Hepatocyte (in vitro differentiated cells): ENCODE results near the gene ATP9A.
"Not testable (repeated sequence)": the region's sequence is repeated elsewhere in the genome, so short reads cannot be mapped to it uniquely, and the experiment has no call there.

Source experiments
- CTCF ChIP-seq: fragments of 200-600 bp; sonication (generic); IDR thresholded peaks from 2 replicates; pipeline ENCODE4 v1.5.1; 2016; ENCODE audit warnings: antibody characterized with exemption, mild to moderate bottlenecking; ENCODE audit not compliant: poor library complexity
- EZH2 ChIP-seq: fragments of 200-600 bp; sonication (generic); IDR thresholded peaks from 2 replicates; pipeline ENCODE4 v1.6.1; 2016; ENCODE audit warnings: antibody characterized with exemption, mild to moderate bottlenecking, borderline replicate concordance
- EZH2phosphoT487 ChIP-seq: fragments of 200-600 bp; sonication (generic); IDR thresholded peaks from one replicate; pipeline ENCODE4 v1.6.1; 2018; ENCODE audit warnings: antibody characterized with exemption, mild to moderate bottlenecking, low read depth, moderate library complexity; ENCODE audit not compliant: unreplicated experiment, severe bottlenecking

- not testable (repeated sequence) for TF ChIP-seq CTCF, EZH2, EZH2phosphoT487
Observed at GRCh38 chr20:51685494-51685893, 82.7 kb downstream of the ATP9A start.
